HUES6 (cell line): ENCODE measurements around the gene GALNTL6.

ENCODE experiments used
- H3K27ac ChIP-seq: 2 replicates; pipeline ENCODE4 v1.7.0; 2013; ENCODE audit warnings: low read depth, mild to moderate bottlenecking, low read length, inconsistent platforms
- H3K27me3 ChIP-seq: 2 replicates; pipeline ENCODE4 v1.6.1; 2013; ENCODE audit warnings: low read length; ENCODE audit not compliant: control insufficient read depth, insufficient read depth
- H3K36me3 ChIP-seq: 2 replicates; pipeline ENCODE4 v1.6.1; 2013; ENCODE audit warnings: low read length; ENCODE audit not compliant: control insufficient read depth, insufficient read depth
- H3K4me1 ChIP-seq: 2 replicates; pipeline ENCODE4 v1.6.1; 2013; ENCODE audit warnings: low read length; ENCODE audit not compliant: control insufficient read depth, insufficient read depth
- H3K4me3 ChIP-seq: 2 replicates; pipeline ENCODE4 v1.5.1; 2013; ENCODE audit warnings: low read depth, low read length
- H3K9ac ChIP-seq: one replicate; pipeline ENCODE4 v1.6.1; 2013; ENCODE audit warnings: mild to moderate bottlenecking, low read length
- H3K9me3 ChIP-seq: 2 replicates; pipeline ENCODE4 v1.6.1; 2013; ENCODE audit warnings: low read depth, low read length; ENCODE audit not compliant: control insufficient read depth, insufficient read depth

Gene GALNTL6

GRCh38 chr4:172188248-172188988 lies 375.2 kb downstream of the GALNTL6 start:
- Histone ChIP-seq H3K36me3 (no peaks in the 10 kb centered on the region), H3K4me3 (no peak overlapping the region), H3K9ac (no peak overlapping the region), H3K27me3 (no peaks in the 10 kb centered on the region), H3K4me1 (no peaks in the 10 kb centered on the region), H3K27ac (no peak overlapping the region), H3K9me3 (no peaks in the 10 kb centered on the region)

- H3K9me3 ChIP-seq = no peaks in the 10 kb centered on the region
- no peak overlapping the region for H3K27ac ChIP-seq
- no peaks in the 10 kb centered on the region for H3K36me3 ChIP-seq
- H3K4me1 ChIP-seq = no peaks in the 10 kb centered on the region
- H3K4me3 ChIP-seq = no peak overlapping the region
- no peak overlapping the region for H3K9ac ChIP-seq
- H3K27me3 ChIP-seq = no peaks in the 10 kb centered on the region
Observed at GRCh38 chr4:172202480-172203076, 389.4 kb downstream of the GALNTL6 start.

- Histone ChIP-seq H3K27me3 (no peaks in the 10 kb centered on the region), H3K4me1 (no peaks in the 10 kb centered on the region), H3K4me3 (no peak overlapping the region), H3K36me3 (no peaks in the 10 kb centered on the region), H3K9ac (no peak overlapping the region), H3K27ac (no peak overlapping the region), H3K9me3 (no peaks in the 10 kb centered on the region)
Observed at GRCh38 chr4:172207258-172207657, 394.1 kb downstream of the GALNTL6 start.

- no peaks in the 10 kb centered on the region for H3K27me3 ChIP-seq
- no peak overlapping the region for H3K9ac ChIP-seq
- H3K4me3 ChIP-seq = no peak overlapping the region
- H3K9me3 ChIP-seq = no peaks in the 10 kb centered on the region
- no peak overlapping the region for H3K27ac ChIP-seq
- H3K36me3 ChIP-seq = no peaks in the 10 kb centered on the region
- H3K4me1 ChIP-seq = no peaks in the 10 kb centered on the region
Observed at GRCh38 chr4:172207886-172208285, 394.7 kb downstream of the GALNTL6 start.

GRCh38 chr4:172220679-172221078 lies 407.5 kb downstream of the GALNTL6 start:
- Histone ChIP-seq H3K4me3 (no peak overlapping the region), H3K27me3 (no peaks in the 10 kb centered on the region), H3K36me3 (no peaks in the 10 kb centered on the region)

GRCh38 chr4:172225457-172225856 lies 412.3 kb downstream of the GALNTL6 start:
- Histone ChIP-seq H3K4me1 (no peaks in the 10 kb centered on the region), H3K27ac (no peak overlapping the region), H3K9me3 (no peaks in the 10 kb centered on the region), H3K9ac (no peak overlapping the region), H3K27me3 (no peaks in the 10 kb centered on the region), H3K36me3 (no peaks in the 10 kb centered on the region), H3K4me3 (no peak overlapping the region)

More at GRCh38 chr4:172220679-172221078, 407.5 kb downstream of the GALNTL6 start:
- no peak overlapping the region for H3K9ac ChIP-seq
- no peak overlapping the region for H3K27ac ChIP-seq
- no peaks in the 10 kb centered on the region for H3K9me3 ChIP-seq
- H3K4me1 ChIP-seq = peaks cover 14% of the 10 kb centered on the region; the same call in 1 of the 2 replicates

- H3K27ac ChIP-seq = no peak overlapping the region
- no peak overlapping the region for H3K4me3 ChIP-seq
- H3K27me3 ChIP-seq = no peaks in the 10 kb centered on the region
- no peaks in the 10 kb centered on the region for H3K4me1 ChIP-seq
- H3K9ac ChIP-seq = no peak overlapping the region
- H3K36me3 ChIP-seq = no peaks in the 10 kb centered on the region
- H3K9me3 ChIP-seq = no peaks in the 10 kb centered on the region
Observed at GRCh38 chr4:172232966-172233365, 419.8 kb downstream of the GALNTL6 start.

- H3K9ac ChIP-seq = no peak overlapping the region
- no peaks in the 10 kb centered on the region for H3K9me3 ChIP-seq
- H3K27me3 ChIP-seq = no peaks in the 10 kb centered on the region
- no peaks in the 10 kb centered on the region for H3K4me1 ChIP-seq
- H3K4me3 ChIP-seq = no peak overlapping the region
- H3K27ac ChIP-seq = no peak overlapping the region
- no peaks in the 10 kb centered on the region for H3K36me3 ChIP-seq
Observed at GRCh38 chr4:172243551-172243950, 430.3 kb downstream of the GALNTL6 start.

- Histone ChIP-seq H3K4me3 (no peak overlapping the region), H3K9me3 (no peaks in the 10 kb centered on the region), H3K36me3 (no peaks in the 10 kb centered on the region), H3K27me3 (no peaks in the 10 kb centered on the region), H3K27ac (no peak overlapping the region), H3K4me1 (no peaks in the 10 kb centered on the region), H3K9ac (no peak overlapping the region)
Observed at GRCh38 chr4:172245516-172245915, 432.3 kb downstream of the GALNTL6 start.

GRCh38 chr4:172253409-172253808 lies 440.2 kb downstream of the GALNTL6 start:
- no peaks in the 10 kb centered on the region for H3K4me1 ChIP-seq
- no peaks in the 10 kb centered on the region for H3K9me3 ChIP-seq
- H3K27me3 ChIP-seq = no peaks in the 10 kb centered on the region
- no peaks in the 10 kb centered on the region for H3K36me3 ChIP-seq
- no peak overlapping the region for H3K4me3 ChIP-seq
- H3K9ac ChIP-seq = no peak overlapping the region
- no peak overlapping the region for H3K27ac ChIP-seq

GRCh38 chr4:172256820-172257219 lies 443.6 kb downstream of the GALNTL6 start:
- H3K36me3 ChIP-seq = no peaks in the 10 kb centered on the region
- H3K27me3 ChIP-seq = no peaks in the 10 kb centered on the region
- no peak overlapping the region for H3K27ac ChIP-seq
- no peak overlapping the region for H3K9ac ChIP-seq
- no peaks in the 10 kb centered on the region for H3K4me1 ChIP-seq
- H3K4me3 ChIP-seq = no peak overlapping the region
- no peaks in the 10 kb centered on the region for H3K9me3 ChIP-seq
